HG03159 (cell line): Measurements from ENCODE around the gene PQBP1.
A peak's percentile ranks its signal among the peaks of the same experiment; 100 is the strongest.
"Not testable (repeated sequence)": the region's sequence is repeated elsewhere in the genome, so short reads cannot be mapped to it uniquely, and the experiment has no call there.

Experiments
- ATAC-seq: cut with Tn5 transposase; IDR thresholded peaks from one replicate; pipeline ENCODE4 v1.9.1; 2021; ENCODE audit warnings: mild to moderate bottlenecking, moderate library complexity; ENCODE audit not compliant: unreplicated experiment

Gene PQBP1

DNA sequence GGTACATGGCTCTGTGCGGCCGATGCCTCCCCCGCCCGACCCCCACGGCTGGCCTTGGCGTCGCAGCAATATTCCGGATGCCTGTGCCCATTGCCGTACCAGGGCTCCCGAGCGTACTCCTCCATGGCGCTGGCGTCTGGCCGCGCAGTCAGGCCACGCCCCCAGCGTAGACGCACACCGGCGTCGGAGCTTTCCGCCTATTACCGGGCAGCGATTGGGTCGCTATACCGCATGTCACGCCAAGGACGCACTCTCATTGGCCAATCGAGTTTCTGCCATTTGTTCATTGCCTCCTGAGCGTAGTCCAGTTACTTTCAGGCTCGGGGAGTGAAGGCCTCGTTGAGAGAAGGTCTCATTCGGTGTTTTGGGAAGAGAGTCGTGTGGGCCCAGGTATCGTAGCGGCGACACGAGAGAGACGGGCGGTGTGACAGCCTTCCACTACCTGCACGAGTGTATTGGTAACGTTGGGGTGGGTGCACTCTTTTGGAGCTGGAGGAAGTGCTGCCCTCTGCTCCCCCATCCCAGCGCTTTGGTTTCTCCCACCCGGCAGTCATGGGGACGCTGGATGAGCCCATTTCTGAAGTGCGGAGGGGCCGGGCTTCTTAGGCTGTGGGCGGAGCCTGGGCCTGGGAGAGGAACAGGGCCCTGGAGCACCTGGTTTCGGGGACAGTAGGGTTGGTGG, at the start of gene PQBP1, which contains the start of gene TIMM17B:
Gene PQBP1 (plus strand): TSS at position 306 of the 682 bp plus-strand sequence. CDS start 580 bp downstream, outside the sequence.
Gene TIMM17B (minus strand): TSS at position 144 of the 682 bp plus-strand sequence. CDS start 19 bp downstream, at position 125.
- ATAC-seq: peak; percentile 78

DNA sequence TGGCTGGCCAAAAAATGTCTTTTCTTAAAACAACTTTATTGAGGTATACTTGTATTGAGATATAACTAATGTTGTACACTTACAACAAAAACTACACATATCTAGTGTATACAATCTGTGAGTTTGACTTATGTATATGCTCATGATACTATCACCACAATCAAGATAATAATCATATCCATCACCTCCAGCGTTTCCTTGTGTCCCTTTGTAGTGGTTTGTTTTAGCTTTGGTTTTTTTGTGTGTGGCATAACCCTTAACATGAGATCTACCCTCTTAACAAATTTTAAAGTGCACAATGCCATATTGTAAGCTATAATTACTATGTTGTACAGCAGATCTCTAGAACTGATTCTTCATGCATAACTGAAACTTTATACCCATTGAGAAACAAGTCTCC, 48.9 kb upstream of the PQBP1 start:
- no peak for ATAC-seq

DNA sequence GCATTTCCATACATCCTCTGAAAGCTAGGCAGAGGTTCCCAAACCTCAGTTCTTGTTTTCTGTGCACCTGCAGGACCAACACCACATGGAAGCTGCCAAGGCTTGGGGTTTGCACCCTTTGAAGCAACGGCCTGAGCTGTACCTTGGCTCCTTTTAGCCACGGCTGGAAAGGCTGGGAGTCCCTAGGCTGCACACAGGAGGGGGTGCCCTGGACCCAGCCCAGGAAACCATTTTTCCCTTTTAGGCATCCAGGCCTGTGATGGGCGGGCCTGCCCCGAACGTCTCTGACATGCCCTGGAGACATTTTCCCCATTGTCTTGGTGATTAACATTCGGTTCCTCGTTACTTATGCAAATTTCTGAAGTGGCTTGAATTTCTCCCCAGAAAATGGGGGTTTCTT, 44.9 kb upstream of the PQBP1 start:
- ATAC-seq: no peak

DNA sequence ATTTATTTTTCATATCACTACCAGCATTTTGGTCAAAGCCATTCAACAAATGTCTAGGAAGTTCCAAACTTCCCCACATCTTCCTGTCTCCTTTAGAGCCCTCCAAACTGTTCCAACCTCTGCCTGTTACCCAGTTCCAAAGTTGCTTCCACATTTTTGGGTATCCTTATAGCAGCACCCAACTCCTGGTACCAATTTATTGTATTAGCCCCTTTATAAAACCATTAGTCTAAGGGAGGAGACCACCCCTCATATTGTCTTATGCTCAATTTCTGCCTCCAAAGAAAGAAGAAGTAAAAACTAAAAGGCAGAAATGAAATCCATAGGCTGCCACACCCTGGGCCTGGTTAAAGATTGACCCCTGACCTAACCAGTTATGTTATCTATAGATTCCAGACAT, 44.2 kb upstream of the PQBP1 start:
- not testable (repeated sequence) for ATAC-seq

DNA sequence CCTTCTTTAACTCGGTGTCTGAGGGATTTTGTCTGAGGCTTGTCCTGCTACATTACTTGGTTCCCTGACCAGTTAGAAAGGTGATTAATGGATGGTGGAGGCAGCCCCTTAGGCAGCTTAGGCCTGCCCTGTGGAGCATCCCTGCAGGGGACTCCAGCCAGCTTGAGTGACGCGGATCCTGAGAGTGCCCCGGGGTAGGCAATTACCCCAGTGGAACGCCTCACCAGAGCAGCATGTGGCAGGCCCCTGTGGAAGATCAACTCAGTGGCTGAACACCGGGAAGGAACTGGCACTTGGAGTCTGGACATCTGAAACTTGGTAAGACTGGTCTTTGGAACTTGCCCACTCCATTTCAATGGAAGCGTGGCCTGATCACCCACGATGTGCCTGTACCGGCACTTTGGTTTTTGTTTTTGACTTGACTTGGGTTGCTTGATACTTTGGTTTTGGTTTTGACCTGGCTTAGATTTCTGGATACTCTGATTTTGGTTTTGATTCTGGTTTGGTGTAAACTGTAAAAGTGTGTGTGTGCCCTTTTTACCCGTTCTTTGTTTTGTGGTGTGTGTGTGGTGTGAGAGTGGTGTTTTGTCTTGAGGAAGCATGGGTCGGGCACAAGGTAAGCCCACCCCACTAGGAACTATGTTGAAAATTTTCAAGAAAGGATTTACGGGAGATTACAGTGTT, 43.5 kb upstream of the PQBP1 start:
- ATAC-seq: not testable (repeated sequence)

- ATAC-seq: no peak
Measured at GRCh38 chrX:48854898-48855297, 42.8 kb upstream of the PQBP1 start.

DNA sequence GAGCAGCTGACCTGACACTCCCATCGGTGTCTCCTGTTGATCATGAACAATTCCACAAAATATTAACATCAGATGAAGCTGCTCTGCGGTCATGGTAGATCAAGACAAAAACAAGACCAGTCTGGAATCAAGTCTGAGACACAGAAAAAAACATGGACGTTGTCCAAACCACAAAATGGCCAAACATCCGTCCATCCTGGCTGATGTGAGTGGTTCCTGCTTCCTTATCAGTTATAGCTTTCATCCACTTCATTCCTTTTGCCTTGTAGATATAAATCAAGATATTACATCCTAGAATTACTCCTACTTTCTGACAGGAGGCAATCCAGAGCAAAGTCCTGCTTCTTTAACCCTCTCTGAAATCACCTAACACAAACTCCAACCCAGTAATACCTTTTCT, 33.5 kb upstream of the PQBP1 start:
- no peak for ATAC-seq

DNA sequence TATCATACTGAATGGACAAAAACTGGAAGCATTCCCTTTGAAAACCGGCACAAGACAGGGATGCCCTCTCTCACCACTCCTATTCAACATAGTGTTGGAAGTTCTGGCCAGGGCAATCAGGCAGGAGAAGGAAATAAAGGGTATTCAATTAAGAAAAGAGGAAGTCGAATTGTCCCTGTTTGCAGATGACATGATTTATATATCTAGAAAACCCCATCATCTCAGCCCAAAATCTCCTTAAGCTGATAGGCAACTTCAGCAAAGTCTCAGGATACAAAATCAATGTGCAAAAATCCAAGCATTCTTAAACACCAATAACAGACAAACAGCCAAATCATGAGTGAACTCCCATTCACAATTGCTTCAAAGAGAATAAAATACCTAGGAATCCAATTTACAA, 25.7 kb upstream of the PQBP1 start:
- not testable (repeated sequence) for ATAC-seq

- not testable (repeated sequence) for ATAC-seq
Measured at GRCh38 chrX:48876944-48877343, 20.8 kb upstream of the PQBP1 start.

DNA sequence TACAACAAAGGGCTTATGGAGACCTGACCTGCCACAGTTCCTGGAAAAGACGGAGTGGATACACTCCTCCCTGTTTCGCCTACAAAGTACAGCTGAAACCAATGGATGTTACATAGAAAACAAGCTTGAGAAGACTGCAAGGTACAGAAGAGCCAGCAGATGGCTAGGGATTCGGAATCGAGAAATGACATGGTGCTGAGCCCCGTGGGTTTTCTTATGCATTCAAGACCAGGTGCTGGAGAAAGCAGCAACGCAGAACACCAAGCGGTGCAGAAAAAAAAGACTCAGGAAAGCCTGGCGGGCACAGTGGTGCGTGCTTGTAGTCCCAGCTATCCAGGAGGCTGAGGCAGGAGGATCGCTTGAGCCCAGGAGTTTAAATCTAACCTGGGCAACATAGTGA, 14.0 kb upstream of the PQBP1 start:
- no peak for ATAC-seq

- not testable (repeated sequence) for ATAC-seq
Measured at GRCh38 chrX:48886586-48886985, 11.1 kb upstream of the PQBP1 start.

- ATAC-seq: no peak
Measured at GRCh38 chrX:48890296-48890925, 7.3 kb upstream of the PQBP1 start.

- ATAC-seq: peak; percentile 41
Measured at GRCh38 chrX:48890934-48891401, 6.8 kb upstream of the PQBP1 start.

- peak; percentile 63 for ATAC-seq
Measured at GRCh38 chrX:48891402-48892288, 6.1 kb upstream of the PQBP1 start.

GRCh38 chrX:48892896-48893295, 4.8 kb upstream of the PQBP1 start:
- ATAC-seq: no peak

DNA sequence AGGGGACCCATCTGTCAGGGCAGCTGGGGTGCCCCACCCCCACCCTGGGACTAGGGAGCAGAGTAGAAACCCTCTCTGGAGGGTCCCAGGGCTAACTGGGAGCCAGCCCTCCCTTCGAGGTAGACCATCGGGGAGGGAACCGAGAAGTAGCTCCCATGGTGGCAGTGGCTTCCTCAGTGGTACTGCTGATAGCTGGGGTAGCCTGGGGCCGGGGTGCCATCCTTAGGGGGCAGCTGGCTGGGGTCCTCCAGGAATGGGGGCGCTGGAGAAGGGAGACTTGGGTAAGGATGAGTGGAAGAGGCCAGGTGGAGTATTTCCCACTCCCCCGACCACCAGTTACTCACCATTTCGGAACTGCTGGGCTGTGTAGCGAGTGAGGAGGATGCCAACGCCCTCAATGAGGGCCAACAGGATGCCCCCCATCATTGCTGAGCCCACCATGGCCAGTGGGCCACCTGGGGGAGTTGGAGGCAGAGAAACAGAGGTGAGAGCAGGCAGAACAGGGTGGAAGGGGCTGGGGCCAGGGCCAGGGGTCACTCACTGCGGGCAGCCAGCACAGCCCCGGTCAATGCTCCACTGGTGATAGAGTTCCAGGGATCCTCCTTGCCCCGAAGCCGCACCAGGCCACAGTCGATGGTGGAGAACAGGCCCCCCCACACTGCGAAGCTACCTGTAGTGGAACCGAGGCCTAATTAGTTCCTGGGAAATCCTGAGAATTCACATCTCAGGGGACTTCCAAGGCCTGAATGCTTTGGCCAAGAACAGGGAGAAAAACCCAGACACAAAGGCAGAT, 4.0 kb upstream of the PQBP1 start:
- ATAC-seq: no peak

DNA sequence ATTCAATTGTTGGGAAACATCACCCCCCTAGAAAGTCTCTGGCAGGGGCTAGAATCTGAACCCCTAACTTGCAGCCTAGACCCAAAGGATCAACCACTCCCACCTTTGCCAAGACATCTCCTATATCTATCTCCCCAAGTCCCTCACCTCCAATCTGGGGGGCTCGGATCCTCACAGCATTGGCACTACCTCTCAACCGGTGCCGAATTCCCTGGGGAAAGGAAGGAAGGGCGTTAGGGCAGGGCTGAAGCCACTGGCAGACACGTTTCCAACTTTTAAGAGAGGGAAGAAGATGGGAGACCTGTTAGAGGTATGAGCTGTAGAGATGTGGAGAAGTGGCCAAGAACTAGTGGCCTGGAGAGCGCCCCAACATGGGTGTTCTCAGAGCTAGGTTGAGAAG, 2.8 kb upstream of the PQBP1 start:
- ATAC-seq: no peak

GRCh38 chrX:48896611-48897011, 1.1 kb upstream of the PQBP1 start:
- ATAC-seq: no peak

GRCh38 chrX:48897157-48897624, 539 bp upstream of the PQBP1 start:
- no peak for ATAC-seq

DNA sequence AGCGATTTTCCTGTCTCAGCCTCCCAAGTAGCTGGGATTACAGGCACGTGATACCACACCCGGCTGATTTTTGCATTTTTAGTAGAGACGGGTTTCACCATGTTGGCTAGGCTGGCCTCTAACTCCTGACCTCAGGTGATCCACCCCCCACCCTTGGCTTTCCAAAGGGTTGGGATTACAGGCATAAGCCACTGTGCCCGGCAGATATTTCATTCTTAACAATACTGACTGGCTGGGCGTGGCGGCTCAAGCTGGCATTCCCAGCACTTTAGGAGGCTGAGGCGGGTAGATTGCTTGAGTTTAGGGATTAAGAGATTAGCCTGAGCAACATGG, 1.3 kb downstream of the PQBP1 start:
- no peak for ATAC-seq
